ENCODE measurements around the gene KRT2. TPM values are rescaled to one million over a fixed set of nuclear protein-coding genes. Genes with fewer than 3 reads are reported as not detected.

KRT2 gene
- total and polyA plus RNA-seq, 7 donors, result not detected

DNA sequence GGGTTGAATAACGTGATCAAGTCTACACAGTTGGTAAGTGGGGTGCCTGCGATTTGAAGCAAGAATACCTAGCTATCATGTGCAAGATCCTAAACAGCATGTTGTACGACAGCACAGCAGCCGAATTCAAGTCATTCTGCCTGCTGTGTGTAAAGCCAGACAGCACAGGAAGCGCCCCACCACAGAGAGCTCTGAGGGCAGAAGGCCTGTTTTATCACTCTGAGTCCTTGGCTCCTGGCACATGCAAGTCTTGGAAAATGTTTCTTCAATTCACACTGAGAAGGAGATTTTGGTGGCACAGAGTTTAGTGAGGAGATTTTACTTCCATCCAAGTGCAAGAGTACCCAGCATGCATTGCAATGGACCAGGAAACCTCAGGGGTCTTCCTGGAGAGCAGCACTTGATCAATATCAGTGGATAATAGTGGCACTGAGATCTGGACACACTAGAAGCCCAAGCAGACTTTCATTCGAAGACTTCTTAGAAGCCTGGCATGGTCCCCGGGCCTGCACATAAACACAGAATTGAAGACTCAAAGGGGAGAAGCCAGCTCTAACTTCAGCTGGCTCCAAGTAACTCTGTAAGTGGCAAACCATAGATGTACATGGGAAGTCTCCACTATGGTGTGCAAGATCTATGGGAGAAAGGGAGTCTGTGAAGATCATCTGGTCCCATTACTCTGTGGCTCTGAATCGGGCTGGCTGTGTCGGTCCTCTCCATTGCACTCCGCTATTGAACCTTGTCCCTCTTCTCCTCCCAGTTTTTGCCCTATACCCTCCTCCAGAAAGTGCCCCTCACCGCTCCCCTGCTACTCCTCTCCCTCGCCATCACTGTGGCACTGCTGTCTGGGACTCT is 29.7 kb upstream of the KRT2 start:
- H3K27ac ChIP-seq, result no peak overlapping the region
- no peak for DNase-seq
- 67 to 83% (median 79%) methylated on average over 12 of the region's 12 CpGs for WGBS, 3 donors
- no peak for ATAC-seq
- TF ChIP-seq, protein P1, sequence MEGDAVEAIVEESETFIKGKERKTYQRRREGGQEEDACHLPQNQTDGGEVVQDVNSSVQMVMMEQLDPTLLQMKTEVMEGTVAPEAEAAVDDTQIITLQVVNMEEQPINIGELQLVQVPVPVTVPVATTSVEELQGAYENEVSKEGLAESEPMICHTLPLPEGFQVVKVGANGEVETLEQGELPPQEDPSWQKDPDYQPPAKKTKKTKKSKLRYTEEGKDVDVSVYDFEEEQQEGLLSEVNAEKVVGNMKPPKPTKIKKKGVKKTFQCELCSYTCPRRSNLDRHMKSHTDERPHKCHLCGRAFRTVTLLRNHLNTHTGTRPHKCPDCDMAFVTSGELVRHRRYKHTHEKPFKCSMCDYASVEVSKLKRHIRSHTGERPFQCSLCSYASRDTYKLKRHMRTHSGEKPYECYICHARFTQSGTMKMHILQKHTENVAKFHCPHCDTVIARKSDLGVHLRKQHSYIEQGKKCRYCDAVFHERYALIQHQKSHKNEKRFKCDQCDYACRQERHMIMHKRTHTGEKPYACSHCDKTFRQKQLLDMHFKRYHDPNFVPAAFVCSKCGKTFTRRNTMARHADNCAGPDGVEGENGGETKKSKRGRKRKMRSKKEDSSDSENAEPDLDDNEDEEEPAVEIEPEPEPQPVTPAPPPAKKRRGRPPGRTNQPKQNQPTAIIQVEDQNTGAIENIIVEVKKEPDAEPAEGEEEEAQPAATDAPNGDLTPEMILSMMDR (IDR thresholded peaks at IDR 0.05), result no peak
- no peak overlapping the region for H3K4me3 ChIP-seq
- H3K9me3 ChIP-seq, result no peaks in the 10 kb centered on the region
- intact Hi-C loops (cut with DNase I), result no loop called here
- H3K36me3 ChIP-seq (ENCODE audit: insufficient read depth in 1 of 2, low read depth in 1 of 2), result no peaks in the 10 kb centered on the region
- peaks cover 0 to 9% (median 1%) of the 10 kb centered on the region in 3 donors for H3K27me3 ChIP-seq (ENCODE audit: insufficient read depth in 3 of 3, low read length in 2 of 3)
- H3K4me1 ChIP-seq, result no peaks in the 10 kb centered on the region

DNA sequence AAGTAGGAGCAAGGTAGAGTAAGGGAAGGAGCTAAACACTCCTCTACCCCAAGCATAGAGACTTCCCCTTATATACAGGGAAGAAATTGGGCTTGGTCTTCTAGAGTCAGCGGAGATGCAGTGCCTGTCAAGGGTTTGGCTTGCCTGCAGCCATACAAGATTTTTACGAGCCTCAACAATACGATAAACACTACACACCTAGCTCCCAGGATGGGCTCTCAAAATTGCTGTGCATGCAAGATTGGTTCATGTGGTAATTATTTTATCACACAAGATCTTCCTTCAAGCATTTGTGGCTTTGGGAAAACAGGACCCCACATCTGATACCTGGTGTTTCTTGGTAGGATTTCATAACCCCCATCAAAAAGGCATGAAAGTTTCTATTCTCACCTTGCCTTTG is 28.4 kb upstream of the KRT2 start, which contains the start of gene KRT1:
TSS of gene KRT1 (minus strand) at position 45 of the 400 bp plus-strand sequence. CDS start 59 bp downstream, outside the sequence.
- H3K9me3 ChIP-seq, result no peaks in the 10 kb centered on the region
- WGBS, 3 donors, result 91 to 93% (median 92%) methylated on average over 3 of the region's 3 CpGs
- TF ChIP-seq, protein P1 (IDR thresholded peaks at IDR 0.05), result no peak
- DNase-seq (no peak), ATAC-seq (no peak)
- H3K27ac ChIP-seq, result no peak within 1 kb of the TSS
- no peaks in the 10 kb centered on the region for H3K4me1 ChIP-seq
- intact Hi-C loops (cut with DNase I), result no loop called here
- H3K36me3 ChIP-seq (ENCODE audit: insufficient read depth in 1 of 2, low read depth in 1 of 2), result no peaks in the 10 kb centered on the region
- H3K4me3 ChIP-seq, result no peak within 1 kb of the TSS
- peaks cover 0 to 3% (median 2%) of the 10 kb centered on the region in 3 donors for H3K27me3 ChIP-seq (ENCODE audit: insufficient read depth in 3 of 3, low read length in 2 of 3)

DNA sequence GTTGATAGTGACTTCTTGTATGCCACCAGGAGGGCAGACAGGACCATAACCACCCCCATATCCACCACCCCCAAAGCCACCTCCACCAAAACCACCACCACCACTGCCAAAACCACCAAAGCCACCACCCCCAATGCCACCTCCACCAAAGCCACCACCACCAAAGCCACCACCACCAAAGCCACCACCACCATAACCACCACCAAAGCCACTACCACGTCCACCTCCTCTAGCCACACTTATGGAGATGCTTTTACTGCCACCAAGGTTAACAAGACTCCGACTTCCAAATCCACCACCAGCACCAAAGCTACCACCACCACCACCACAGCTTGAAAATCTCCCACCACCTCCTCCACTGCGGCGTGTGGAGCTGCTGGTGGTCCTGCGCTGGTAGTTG is 27.9 kb upstream of the KRT2 start:
- Histone ChIP-seq H3K36me3 (ENCODE audit: insufficient read depth in 1 of 2, low read depth in 1 of 2) (no peaks in the 10 kb centered on the region), H3K4me3 (no peak overlapping the region), H3K9me3 (no peaks in the 10 kb centered on the region), H3K4me1 (no peaks in the 10 kb centered on the region), H3K27ac (no peak overlapping the region), H3K27me3 (ENCODE audit: insufficient read depth in 3 of 3, low read length in 2 of 3) (peaks cover 0 to 5% (median 3%) of the 10 kb centered on the region in 3 donors)
- no peak for ATAC-seq
- no peak for DNase-seq
- intact Hi-C loops (cut with DNase I), result no loop called here
- TF ChIP-seq, protein P1 (IDR thresholded peaks at IDR 0.05), result no peak
- WGBS, 3 donors, result 84 to 87% (median 86%) methylated on average over 5 of the region's 5 CpGs

DNA sequence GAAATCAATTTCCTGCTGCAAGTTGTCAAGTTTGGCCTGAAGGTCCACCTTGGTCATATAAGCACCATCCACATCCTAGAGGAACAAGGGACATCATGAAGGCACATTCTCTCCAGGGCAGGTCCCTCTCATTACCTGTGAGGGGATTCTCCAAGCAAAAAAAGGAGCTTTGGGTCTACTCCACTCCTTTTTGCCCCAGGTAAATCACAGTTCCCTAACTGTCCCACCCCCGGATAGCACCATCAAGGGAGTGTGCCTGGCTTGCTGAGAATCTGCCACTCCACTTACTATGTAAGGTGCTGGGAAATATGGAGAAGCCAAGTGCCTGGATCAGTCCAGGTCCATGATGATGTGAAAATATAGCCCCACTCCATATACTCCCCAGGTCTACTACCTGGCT is 25.7 kb upstream of the KRT2 start:
- H3K27me3 ChIP-seq (ENCODE audit: insufficient read depth in 3 of 3, low read length in 2 of 3), result peaks cover 0 to 5% (median 0%) of the 10 kb centered on the region in 3 donors
- TF ChIP-seq, protein P1 (IDR thresholded peaks at IDR 0.05), result no peak
- H3K4me3 ChIP-seq, result no peak overlapping the region
- H3K9me3 ChIP-seq, result no peaks in the 10 kb centered on the region
- H3K27ac ChIP-seq, result no peak overlapping the region
- ATAC-seq, result no peak
- intact Hi-C loops (cut with DNase I), result no loop called here
- WGBS, 3 donors, result 76 to 91% (median 85%) methylated on average over 1 of the region's 1 CpG
- no peaks in the 10 kb centered on the region for H3K4me1 ChIP-seq
- no peak for DNase-seq
- H3K36me3 ChIP-seq (ENCODE audit: insufficient read depth in 1 of 2, low read depth in 1 of 2), result no peaks in the 10 kb centered on the region
